Hematopoietic multipotent progenitor cell treated with erythropoietin and hydrocortisone succinate and interleukin-3 and kit ligand, for 8 days (in vitro differentiated cells): ENCODE measurements around the gene OSBP2.
A peak's percentile ranks its signal among the peaks of the same experiment; 100 is the strongest.

ENCODE experiments used
- DNase-seq: peaks from one replicate; pipeline ENCODE4 v3.0.0-alpha.2; 2015

Gene OSBP2

DNA sequence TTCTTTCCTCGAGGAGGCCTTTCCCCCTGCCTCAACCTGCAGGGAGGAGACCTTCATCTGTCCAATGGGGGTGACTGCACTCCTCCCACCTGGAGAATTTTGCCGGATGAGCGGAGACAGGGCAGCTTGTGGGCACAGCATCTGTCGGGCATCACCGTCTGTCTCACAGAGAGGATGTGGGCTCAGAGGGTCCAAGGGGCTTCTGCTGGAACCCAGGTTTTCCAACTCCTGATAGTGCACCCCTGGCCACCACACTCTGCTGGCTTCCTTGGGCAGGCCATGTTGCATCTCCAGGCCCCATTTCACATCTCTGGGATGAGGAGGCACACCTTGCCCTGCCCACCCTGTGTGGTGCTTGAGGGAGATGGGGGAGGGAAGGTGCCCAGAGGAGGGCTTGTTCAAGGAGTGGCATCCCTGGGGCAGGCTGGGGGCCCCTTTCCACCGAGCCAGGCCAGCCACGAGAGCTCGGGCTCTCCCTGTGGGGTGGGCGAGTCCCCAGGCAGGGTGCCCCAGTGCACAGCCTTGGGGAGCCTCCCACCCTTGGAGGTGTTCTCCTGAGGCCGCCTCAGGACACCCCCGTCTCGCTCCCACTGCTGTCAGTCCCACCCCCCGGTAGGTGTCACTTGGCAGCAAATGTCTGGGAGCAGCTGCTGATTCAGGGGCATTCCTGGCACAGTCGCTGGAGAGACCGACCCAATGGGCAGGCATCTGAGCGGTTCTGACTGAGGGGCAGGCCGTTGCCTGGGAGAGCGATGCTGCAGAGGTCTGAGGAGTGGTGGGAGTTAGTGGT is 189.7 kb downstream of the OSBP2 start:
- DNase-seq, result no peak

DNA sequence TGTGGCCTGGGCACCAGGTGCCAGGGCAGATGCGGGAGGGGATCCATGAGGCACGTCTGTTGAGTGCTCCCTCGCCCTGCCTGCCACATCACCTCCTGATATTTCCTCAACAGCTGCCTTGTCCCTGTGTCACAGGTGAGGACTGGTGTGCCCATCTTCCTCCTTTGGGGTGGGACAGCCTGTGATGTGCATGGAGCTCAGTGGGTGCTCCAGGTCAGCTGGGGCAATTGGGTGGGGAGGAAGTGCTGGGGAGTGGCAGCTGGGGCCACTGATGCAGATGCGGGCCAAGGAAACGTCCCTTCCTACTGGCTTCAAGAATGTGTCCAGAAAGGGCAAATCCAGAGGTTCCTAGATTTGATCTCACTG is 190.3 kb downstream of the OSBP2 start:
- DNase-seq, result no peak

DNA sequence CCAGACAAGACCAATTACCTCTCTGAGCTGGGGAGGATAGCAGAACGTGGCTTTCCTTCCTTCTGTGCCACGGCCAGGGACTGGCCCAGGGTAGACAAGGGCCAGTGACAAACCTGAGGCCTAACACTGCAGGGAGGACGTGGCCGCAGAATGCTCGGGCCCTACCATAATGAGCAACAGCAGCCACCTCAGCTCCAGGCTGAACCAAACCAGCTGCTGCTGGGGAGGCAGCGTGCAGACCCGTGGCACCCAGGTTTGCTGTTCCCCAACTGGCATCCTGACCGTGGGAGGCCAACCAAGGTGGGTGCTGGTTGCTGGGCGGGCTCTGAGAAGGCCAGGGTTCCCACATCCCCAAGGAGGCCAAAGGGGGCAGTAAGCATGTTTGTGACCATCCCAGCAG is 190.9 kb downstream of the OSBP2 start:
- DNase-seq, result no peak

DNA sequence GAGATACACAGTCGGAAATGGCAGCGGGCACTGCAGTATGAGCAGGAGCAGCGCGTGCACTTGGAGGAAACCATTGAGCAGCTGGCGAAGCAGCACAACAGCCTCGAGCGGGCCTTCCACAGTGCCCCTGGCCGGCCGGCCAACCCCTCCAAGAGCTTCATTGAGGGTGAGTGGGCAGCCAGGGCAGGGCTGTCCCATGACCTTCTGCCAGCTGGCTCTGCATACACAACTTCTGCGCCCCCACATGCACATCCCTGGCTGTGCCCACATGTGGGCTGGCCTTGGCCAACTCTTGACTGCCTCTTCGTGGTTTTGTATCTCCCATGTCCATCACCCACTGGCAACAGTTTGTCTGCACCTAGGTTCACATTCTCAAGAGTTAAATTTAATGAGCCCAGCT is 192.8 kb downstream of the OSBP2 start:
- DNase-seq, result peak; percentile 65

DNA sequence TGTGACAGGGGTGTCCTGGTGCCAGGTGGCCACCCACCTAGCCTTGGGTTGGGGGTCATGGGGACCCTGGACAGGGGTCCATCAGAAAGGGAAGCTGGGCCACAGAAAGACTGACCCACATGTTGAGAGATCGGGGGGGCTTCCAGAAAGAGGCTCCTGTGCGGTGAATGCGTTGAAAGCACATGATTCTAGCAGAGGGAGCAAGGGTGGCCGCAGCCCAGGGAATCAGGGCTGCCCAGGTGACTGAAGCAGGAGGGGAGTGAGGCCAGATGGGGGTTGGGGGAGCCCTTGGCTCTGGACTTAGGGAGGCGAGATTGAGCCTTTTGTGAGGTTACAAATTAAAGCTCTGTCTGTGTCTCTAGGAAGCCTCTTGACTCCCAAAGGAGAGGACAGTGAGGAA is 193.2 kb downstream of the OSBP2 start:
- DNase-seq, result no peak

DNA sequence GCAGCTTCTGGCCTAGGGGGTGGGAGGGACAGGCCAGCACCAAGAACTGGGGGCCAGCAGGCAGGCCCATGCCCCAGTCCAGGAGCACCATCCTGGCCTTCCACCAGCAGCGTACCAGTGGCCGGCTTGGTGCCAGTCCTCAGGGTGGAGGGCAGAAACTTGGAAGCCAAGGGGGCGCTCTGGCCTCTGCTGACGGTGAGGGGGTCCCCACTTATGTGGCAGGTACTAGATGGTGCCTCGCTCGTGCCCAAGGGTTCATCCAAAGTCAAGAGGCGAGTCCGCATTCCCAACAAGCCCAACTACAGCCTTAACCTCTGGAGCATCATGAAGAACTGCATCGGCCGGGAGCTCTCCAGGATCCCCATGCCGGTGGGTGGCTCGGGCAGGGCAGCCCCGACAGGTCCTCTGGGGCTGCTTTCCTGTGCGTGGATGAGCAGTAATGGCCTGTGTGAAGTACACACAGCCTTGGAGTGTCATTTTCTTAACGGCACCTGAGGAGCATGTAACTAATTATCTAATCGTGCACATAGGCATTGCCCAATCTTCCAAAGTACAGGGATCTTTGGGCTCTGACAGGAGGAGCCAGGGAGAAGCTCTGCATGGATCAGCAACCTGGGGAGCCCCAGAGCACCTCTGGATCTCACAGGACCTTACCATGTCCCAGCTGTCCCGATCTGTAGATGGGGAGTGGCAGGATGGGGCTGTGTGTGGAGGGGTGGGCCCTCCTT is 194.8 kb downstream of the OSBP2 start:
- DNase-seq, result no peak

DNA sequence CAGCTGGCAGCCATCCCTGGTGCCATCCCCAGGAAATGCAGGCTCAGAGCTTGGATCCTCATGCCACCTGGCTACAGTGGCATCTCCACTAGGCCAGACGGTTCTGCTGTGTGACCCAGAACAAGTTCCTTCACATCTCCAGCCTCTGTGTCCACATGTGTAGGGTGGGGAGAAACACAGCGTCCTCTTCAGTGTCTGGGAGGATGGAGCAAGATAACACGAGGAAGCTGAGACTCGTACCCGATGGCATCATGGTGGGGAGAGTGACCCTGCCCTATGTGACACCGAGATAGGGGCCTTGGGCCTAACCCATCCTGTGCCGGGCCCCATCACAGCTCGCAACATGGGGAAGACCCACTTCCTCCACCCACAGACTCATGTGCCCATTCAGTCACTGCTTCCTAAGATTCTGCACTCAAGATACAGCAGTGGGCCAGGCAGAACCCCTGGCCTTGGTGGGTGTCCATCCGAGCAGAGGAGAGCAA is 195.4 kb downstream of the OSBP2 start:
- DNase-seq, result no peak

DNA sequence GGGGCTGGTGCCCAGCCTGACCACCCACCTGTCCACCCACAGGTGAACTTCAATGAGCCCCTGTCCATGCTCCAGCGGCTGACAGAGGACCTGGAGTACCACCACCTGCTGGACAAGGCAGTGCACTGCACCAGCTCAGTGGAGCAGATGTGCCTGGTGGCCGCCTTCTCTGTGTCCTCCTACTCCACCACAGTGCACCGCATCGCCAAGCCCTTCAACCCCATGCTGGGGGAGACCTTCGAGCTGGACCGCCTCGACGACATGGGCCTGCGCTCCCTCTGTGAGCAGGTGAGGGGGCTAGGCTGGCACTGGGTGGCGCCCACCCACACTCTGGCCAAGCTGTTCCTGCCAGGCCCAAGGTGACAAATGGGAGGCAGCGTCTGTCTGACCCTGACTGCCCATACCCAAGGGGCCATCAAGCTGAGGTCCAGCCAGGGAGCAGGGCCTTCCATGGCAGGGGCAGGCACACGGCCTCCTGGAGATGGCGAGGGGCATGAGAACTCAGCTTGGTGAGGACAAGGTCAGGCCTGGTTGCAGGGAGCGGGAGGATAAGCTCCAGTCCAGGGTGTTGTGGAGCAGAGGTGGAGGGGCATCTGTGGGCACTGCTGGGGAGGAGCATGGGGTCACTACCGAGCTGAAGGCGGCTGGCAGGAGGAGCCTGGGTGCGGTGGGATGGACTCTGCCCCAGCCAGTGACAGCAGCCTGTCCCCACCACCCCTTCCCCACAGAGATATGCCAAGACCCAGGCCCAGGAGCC is 196.2 kb downstream of the OSBP2 start:
- peak; percentile 35 for DNase-seq

DNA sequence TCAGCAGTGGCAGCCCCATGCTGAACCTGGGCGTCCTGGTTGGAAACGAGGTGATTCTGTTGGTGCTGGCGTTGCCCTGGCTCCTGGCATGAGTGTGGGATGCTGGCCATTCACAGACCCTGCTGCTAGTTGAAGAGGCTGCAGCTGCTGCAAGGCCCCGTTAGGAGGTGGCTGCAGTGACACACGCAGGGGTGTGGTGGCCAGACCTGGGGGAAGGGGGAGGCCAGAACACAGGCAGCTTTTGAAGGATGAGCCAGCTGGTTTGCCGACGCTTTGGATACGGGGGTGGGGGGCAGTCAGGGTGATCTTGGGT is 196.7 kb downstream of the OSBP2 start:
- no peak for DNase-seq

DNA sequence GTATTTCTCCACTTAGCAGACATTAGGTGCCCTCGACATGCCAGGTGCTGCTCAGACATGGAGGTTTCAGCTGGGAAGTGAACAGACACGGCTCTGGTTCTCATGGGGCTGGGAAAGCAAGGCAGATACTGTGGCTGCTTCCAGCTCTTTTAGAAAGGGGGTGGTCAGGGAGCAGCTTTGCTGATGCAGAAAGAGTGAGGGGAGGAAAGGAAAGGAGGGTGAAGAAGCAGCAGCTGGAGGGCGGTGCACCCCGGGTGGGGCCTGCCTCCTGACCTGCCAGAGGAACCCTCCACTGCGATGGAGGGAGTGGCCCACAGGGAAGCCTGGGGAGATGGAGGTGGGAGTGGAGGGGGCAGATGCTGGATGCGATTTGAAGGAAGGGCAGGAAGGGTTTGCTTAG is 197.1 kb downstream of the OSBP2 start:
- no peak for DNase-seq

DNA sequence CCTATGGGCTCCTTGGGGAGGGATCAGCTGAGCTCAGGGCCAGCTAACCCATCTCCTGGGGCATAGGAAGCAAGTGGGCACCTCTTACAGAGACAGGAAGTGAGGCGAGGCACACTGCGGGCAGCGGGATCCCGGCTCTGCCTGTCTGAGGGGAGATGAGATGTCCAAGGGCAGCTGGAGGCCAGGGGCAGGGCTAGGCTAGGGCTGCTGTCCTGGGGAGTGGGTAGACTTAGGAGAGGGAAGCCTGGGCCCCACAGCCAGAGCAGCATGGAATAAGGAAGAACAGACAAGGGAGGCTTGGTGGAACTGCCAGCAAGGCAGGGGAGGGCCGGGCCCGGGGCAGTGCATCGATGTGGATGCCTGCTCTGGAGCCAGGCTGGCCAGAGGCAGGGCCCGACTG is 197.6 kb downstream of the OSBP2 start:
- no peak for DNase-seq

DNA sequence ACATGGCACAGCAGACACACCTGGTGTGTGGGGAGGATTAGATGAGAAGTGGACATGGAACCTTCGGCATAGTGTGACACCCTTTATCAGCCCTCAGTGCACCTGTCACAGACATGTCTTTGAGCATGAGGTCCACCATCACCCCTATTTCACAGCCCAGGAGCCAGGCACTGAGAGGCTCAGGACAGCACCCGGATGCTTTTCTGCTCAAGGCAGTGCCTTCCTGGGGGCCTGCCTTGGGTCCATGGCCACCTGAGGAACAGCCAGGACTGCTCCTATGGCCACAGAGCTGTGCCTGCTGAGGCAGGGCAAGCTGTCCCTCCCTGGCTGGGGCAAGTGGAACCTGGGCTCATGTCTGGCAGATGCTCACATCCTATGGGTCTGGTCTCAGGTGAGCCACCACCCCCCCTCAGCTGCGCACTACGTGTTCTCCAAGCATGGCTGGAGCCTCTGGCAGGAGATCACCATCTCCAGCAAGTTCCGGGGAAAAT is 198.1 kb downstream of the OSBP2 start:
- no peak for DNase-seq

DNA sequence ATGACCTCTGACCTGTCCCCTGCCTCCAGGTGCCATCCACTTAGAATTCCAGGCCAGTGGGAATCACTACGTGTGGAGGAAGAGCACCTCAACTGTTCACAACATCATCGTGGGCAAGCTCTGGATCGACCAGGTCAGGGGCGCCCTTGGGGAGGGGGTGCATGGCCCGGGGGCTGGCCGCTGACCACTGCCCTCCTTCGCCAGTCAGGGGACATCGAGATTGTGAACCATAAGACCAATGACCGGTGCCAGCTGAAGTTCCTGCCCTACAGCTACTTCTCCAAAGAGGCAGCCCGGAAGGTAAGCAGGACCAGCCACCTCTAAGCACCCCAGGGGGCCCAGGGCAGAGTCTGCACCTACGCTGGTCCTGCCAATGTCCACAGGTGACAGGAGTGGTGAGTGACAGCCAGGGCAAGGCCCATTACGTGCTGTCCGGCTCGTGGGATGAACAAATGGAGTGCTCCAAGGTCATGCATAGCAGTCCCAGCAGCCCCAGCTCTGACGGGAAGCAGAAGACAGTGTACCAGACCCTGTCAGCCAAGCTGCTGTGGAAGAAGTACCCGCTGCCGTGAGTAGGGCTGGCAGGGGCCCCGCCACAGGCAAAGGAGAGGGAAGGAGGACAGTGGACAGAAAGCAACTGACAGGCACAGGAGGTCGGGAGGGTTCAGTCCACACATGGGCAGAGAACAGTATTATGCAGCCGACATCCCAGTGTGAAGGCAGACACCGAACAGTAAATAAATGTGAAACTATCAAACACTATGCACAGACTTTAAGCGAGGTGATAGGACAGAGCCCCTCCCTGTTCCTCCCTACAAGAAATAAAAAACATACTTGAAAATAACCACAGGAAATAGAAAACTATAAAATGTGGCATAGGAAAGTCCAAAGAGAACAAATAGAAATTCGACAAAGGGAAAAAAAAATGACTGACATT is 199.0 kb downstream of the OSBP2 start:
- DNase-seq, result no peak

DNA sequence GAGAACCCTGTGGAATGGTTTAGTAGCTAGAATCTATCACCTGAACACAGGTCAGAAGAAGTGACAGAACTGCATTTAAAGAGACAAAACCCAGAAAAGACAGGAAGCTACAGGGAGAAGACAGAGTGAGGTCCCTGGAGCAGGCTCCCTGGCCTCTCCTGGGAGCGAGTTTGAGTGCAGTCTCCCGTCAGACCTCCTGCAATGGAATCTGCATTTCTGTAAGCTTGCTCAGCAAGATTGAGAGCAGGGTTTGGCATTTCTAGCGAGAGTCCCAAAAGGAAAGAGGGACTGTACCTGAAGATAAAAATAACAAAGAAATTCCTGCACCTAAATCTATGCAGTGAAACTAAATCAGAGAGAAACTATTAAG is 199.7 kb downstream of the OSBP2 start:
- no peak for DNase-seq

DNA sequence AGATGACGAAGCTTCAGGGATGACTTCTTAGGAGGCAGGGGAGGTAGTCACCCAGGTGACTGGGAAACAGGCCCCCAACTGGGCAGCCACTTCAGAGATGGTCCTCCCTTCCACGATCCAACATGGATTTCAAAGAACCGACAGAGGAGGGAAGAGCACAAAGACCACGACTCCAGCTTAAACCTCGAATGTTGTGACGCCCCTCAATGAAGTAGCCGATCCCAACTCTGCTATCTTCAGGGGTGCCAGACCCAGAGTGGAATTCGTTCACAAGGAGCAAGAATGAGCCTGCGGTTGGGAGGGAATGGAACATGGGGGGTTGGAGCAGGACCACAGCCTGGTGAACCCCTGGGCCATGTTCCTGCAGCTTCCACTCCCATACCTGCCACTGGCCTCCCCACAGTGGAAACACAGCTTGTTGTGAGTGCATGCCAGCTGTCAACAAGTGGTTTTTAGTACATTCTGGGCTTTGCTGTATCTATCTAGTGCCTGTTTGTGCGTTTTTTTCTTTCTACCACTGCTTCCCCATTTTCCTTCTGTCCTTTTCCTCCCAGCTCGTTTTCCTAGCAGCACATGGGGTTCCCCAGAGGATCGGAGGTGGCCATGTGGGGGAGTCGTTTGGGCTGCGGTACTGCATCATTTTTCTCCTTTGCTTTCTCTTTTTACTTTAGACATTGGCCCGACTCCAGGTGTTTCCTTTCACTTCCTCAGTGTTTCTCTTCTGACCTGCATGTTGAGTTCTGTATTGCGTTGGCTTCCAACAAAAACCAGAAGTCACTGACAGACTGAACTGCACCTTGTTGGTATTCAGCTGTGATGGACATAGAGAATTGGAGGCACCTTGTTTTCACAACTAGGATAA is 208.1 kb downstream of the OSBP2 start:
- DNase-seq, result no peak

DNA sequence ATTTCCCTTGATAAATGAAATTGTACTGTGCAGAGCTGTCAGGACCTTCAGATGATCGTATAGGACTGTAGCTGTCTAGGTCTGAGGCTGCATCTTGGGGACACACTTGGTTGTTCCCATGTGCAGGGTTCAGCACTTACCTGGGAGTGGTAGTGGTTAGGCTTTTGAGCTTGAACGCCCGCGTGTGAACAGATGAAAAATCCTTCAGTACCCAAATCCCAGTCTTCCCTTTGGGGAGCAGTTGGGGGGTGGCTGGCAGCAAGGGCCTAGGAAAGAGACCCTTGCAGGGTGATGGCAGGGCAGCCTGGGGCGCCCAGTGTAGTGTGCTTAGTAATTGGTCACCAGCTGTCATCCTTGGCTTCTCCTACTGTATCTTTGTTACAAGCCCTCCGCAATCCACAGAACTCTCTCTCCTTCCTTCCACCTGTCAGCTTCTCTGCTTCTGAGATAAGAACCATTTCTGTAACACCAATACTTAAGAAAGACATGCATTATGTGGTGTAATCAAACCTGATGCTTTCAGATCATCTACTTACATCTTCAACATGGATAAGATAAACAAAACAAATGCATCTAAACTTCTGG is 209.3 kb downstream of the OSBP2 start:
- no peak for DNase-seq

DNA sequence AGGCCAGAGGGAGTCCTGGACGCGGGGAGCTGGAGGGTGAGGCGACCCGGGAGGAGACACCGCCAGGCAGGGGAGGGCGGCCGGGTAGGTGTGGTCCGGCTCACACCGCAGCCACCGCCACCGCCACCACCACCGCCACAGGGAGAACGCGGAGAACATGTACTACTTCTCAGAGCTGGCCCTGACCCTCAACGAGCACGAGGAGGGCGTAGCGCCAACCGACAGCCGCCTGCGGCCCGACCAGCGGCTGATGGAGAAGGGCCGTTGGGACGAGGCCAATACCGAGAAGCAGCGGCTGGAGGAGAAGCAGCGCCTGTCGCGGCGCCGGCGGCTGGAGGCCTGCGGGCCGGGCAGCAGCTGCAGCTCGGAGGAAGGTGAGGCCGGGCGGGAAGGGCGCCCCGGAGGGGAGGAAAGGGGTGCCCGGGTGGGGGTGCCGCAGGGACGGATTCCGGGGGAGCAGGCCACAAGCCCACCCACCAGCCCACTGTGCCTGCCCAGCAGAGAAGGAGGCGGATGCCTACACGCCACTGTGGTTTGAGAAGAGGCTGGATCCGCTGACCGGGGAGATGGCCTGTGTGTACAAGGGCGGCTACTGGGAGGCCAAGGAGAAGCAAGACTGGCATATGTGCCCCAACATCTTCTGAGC is 211.1 kb downstream of the OSBP2 start:
- DNase-seq, result no peak

DNA sequence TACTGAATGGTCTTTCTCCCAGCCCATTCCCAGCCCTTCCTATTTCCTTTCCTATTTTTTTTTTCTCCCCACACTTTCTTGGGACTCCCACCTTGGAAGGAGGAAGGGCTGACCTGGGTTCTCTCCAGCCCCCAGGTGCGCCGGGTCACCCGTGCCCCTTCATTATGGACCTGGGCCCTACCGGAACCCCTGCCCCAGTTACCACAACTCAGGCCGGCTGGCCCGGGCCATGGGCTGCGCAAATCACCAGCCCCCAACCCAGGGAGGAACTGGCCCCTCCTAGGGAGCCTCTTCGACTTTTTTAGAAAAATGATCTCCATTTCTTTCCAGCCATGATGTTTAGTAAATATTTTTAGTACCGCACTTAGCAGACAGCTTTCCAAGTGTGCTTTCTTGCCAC is 211.7 kb downstream of the OSBP2 start:
- DNase-seq, result no peak

DNA sequence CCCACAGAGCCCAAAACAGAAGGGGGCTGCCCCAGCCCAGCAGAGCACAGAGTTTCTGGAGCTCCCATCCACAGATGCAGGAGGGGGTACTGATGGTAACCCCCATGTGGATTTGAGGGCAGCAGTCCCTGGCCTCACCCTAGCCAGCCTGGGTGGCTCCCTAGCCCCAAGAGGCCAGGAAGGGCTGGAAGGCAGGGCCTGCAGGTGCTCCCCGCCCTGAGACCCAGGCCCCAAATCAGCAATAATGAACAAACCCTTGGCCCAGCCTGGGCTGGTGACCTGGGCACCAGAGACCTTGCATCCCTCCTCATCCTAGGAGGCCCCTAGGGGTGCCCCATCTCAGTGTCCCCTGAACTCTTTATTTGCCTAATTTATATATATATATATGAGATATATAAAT is 212.3 kb downstream of the OSBP2 start:
- DNase-seq, result no peak

DNA sequence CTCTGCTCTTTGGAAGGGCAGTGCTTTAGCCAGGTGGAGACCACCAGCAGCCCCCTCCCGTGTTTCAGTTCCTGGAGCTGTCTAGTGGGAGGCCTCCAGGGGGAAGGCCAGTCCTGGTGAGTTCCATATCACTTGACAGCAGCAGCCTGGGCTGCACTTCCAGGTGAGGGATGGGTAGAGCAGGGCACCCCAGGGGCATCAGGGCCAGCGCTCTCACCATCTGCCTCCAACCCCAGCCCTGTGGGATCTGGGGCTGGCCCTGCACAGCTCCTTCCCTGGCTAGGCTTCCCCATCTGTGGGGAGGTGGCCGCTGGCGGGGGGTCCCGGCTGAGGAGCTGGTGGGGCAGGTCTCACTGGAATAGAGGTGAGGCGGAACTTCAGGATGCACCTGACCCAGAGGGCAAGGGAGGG is 213.4 kb downstream of the OSBP2 start:
- no peak for DNase-seq

DNA sequence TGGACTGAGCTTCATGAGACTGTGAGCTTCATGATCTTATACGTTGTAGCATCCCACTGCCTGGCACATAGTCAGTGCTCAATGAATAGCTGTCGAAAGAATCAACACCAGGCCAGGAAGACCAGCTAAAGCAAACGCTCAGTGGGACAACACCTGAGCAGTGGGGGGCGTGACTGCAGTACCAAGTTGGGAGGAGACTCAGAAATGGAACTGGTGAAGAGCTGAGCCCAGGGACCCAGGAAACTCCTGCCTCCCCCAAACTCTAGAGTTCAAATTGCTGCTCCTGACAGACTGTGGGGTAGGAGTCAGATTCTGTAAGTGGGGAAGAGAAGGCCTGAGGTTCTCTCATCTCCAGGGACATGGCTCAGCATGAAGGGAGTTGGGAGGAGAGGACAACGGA is 214.6 kb downstream of the OSBP2 start:
- no peak for DNase-seq
